ENCODE measurements around the gene PTPRN2. TPM values are rescaled to one million over a fixed set of nuclear protein-coding genes. Genes with fewer than 3 reads are reported as not detected.

PTPRN2 gene
- total RNA-seq, 1 donor from 2014 or later = 0.72 TPM

DNA sequence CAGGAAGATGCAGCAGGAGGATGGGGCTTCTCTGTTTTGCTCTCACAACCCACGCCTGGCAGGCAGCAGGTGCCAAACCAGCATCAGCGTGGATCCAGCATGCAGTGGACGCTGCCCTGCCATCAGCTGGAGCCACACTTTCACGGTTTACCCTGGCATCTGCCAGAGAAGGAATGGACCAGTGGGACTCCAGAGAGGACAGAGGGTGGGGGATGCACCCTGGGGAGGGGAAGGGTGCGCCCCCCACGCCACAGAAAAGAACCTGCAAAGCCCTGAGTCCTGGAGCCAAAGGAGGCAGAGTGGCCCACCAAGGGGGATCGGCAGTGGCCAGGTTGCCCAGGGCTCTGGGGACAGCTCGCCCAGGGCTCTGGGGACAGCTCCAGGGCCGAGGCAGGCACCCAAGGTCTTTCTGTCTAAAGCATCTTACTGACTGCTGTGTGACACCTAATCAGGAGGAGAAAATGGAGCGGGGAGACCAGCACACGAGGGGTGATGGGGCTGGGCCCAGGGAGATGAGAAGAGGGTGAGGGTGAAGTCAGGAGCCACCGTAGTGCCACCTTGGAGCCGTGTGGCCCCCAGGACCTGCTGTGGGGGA is 1025.7 kb downstream of the PTPRN2 start:
- no peak for DNase-seq (ENCODE audit: low spot score)

DNA sequence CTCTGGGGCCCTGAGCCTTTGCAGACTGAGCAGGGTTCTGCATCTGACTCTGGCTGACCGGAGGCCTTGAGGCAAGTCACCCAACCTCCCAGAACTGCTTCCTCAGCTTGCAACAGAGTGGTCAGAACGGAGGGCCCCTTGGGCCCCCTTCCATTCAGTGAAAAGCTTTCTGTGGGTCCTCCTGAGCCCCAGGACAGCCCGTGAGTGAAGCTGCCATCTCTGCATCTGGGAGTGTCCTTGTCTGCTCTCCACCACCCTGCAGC is 1026.2 kb downstream of the PTPRN2 start:
- no peak for DNase-seq (ENCODE audit: low spot score)

- DNase-seq (ENCODE audit: low spot score) = no peak
Observed at GRCh38 chr7:157560710-157561522, 1026.7 kb downstream of the PTPRN2 start.

DNA sequence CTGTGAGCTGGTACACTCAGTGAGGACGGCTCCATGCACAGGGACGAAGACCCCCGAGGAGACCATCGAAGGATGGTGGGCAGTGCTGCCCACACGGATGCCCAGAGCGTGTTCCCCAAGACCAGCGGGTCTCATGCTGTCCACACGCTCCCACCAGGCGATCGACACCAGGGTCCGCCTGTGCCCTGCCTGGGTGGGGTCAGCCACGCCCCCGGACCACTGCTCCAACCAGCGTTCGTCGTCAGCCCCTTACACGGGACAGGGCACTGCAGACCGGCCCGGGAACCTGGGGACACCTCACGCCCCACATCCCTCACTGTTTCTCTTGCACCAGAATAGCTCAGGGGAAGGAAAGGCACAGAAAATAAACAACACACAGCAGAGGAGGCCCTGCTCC is 1027.4 kb downstream of the PTPRN2 start:
- no peak for DNase-seq (ENCODE audit: low spot score)

- DNase-seq (ENCODE audit: low spot score) = no peak
Observed at GRCh38 chr7:157559596-157560257, 1027.9 kb downstream of the PTPRN2 start.

GRCh38 chr7:157558875-157559595 is 1028.6 kb downstream of the PTPRN2 start:
- no peak for DNase-seq (ENCODE audit: low spot score)

- DNase-seq (ENCODE audit: low spot score) = no peak
Observed at GRCh38 chr7:157558516-157558874, 1029.1 kb downstream of the PTPRN2 start.

GRCh38 chr7:157558061-157558460 is 1029.6 kb downstream of the PTPRN2 start:
- no peak for DNase-seq (ENCODE audit: low spot score)

DNA sequence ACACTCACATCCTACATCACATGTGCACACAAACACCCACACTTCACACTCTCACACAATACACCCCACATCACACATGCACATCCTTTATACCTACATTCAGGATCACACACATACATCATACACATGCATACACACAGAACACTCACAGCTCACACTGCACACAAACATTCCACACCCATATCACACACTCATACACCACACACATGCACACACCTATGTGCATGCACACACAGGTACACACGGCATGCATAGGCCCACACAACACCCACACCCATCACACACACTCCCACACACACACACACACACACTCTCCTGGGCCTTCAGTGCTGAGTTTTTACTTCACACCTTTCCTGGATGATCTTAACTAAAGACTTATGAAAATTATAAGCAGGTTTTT is 1030.4 kb downstream of the PTPRN2 start:
- no peak for DNase-seq (ENCODE audit: low spot score)

DNA sequence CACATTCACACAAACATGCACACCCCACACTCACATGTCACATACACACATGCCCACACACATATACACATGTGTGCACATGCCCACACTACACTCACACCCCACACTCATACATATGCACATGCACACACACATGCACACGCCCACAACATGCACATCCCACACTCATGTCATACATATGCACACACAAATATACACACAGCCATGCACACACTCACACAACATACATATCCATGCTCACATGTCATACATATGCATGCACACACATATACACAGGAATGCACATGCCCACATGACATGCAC is 1031.0 kb downstream of the PTPRN2 start:
- DNase-seq (ENCODE audit: low spot score) = no peak

DNA sequence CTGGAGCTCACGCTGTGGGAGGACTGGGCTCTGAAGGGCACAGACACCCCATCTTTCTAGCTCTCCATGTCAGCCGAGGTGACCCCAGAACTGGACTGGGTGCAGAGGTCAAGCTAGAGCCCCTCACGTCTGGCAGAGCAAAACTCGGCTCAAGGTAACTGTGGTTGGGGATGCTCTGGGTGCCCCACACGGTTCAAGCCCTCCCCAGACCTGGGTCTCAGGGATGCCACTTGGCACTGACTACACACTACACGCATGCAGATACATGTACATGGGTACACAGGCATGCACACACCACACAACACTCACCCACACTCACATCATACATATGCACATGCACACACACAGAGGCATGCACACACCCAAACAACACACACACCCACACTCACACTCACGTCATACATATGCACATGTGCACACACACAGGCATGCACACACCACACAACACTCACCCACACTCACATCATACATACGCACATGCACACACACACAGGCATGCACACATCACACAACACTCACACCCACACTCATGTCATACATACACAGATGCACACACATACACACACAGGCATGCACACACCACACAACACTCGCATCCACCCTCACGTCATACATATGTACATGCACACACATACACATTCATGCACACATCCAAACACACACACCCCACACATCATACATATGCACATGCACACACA is 1031.5 kb downstream of the PTPRN2 start:
- DNase-seq (ENCODE audit: low spot score) = no peak

- DNase-seq (ENCODE audit: low spot score) = no peak
Observed at GRCh38 chr7:157555313-157555712, 1032.3 kb downstream of the PTPRN2 start.

GRCh38 chr7:157554393-157555238 is 1033.0 kb downstream of the PTPRN2 start:
- DNase-seq (ENCODE audit: low spot score) = no peak

DNA sequence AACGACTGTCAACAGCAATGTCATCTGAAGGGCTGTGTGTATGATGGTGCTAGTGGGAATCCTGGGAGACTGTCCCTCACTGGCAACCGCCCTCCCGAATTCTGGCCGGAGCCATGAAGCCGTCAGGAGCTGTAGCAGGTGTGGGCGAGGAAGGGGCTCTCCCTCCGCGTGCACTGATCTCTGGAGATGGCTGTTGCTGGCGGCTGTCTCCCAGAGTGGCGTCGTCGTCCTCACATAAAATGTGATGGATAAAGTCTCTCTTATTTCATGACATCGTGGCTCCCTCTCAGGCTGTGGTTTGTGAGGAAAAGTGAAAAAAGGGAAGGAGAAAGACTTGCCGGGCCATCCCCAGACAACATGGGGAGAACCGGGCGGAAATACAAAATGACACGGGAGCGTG is 1034.4 kb downstream of the PTPRN2 start:
- no peak for DNase-seq (ENCODE audit: low spot score)

- DNase-seq (ENCODE audit: low spot score) = no peak
Observed at GRCh38 chr7:157552295-157552993, 1035.2 kb downstream of the PTPRN2 start.

DNA sequence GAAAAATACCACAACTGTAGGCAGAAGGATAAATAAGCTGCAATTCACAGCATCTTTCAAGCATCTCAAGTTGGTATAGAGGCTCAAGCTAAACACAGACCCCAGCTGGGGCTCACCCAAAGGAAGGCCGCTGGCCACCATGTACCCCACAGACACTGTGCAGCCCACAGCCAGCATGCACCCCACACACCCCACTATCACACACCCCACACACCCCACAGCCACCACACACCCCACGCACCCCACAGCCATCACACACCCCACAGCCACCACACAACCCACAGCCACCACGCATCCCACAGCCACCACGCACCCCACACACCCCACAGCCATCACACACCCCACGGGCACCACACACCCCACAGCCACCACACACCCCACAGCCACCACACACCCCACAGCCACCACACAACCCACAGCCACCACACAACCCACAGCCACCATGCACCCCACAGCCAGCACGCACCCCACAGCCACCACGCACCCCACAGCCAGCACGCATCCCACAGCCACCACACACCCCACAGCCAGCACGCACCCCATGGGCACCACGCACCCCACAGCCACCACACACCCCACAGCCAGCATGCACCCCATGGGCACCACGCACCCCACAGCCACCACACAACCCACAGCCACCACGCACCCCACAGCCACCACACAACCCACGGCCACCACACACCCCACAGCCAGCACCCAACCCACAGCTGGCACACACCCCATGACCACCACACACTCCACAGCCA is 1036.1 kb downstream of the PTPRN2 start:
- no peak for DNase-seq (ENCODE audit: low spot score)

DNA sequence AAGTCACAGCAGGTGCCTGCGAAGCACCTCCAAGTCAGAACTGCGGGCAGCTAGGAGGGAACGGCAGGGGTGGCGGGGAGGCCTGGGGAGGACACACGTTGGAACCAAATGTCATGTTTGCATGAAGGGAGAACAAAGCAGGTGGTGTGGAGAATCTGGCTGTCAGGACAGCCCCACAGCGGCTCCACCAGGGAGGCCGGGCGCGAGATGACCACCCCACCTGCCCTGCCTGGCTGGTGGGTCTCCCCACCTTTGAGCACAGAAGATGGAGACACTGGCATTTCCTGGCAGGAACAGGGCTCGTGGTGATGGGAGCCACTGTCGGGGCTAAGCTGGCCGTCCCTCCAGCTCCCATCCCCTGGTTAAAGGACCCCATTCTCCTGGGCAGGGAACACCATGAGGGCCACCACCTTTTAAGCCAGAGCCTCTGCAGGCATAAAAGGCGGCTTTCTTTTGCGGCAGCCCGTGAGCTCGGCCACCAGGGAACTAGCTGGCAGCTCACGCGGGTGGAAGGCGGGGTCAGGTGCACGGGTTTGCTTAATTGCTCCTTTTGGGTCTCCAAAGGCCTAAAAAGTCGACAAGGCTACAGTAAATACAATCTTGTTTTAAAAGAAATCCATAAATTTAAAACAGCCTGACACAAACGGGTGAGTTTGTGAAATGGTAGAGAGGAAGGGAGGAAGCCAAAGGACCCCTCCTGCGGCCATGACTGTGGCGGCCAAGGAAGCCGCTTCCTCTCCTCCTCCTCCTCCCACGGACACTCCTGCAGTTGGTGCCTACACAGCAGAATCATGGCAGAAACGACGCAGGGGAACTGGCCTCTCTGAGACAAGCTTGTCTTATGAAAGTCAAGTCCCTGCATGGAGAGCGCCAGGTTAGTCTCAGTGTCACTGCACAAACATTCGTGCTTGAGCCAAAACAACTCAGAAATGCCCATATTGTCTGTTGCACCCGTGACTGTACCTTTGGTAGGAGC is 1037.0 kb downstream of the PTPRN2 start:
- DNase-seq (ENCODE audit: low spot score) = no peak

DNA sequence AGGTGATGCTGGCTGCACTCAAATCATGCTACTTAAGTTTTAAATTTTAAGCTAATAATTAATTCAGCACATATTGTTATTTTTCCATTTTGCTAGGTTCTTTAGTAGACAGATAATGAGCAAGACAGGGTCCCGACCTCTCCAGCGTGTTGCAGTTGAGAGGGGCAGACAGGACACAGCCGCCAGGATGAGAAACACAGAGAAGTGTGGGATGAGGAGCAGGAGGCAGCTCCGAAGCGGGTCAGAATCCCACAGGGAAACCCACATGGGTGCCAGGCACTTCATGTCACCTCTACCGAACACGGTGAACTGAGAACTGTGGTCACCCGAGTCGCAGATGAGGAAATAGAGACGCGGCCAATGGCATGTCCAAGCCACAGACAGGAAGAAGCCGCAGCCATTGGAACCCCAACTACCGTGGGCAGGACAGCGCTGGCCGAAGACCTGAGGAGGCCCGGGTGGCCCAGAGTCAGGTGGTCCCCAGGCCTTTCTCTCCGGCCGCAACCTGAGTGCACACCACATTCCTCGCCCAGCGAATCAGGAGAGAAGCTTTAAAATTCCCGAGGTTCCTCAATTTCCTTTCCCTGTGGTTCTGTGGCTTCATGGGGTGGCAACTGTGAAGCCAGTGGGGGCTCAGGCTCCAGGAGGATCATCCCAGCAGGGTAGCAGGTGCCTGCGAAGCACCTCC is 1037.9 kb downstream of the PTPRN2 start:
- DNase-seq (ENCODE audit: low spot score) = no peak

Data from umbilical cord (tissue), 2 donors.